Measurements from ENCODE around the gene ZSCAN1.

The ZSCAN1 gene

DNA sequence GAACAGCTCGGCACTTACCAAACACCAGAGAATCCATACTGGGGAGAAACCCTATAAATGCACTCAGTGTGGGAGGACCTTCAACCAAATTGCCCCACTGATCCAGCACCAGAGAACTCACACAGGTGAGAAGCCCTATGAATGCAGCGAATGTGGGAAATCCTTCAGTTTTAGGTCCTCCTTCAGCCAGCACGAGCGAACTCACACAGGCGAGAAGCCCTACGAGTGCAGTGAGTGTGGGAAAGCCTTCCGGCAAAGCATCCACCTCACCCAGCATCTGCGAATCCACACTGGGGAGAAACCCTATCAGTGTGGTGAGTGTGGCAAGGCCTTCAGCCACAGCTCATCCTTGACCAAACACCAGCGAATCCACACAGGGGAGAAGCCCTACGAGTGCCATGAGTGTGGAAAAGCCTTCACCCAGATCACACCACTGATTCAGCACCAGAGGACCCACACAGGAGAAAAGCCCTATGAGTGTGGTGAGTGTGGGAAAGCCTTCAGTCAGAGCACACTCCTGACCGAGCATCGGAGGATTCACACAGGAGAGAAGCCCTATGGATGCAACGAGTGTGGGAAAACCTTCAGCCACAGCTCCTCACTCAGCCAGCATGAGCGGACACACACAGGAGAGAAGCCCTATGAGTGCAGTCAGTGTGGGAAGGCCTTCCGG, 33.6 kb downstream of the ZSCAN1 start:
- Histone ChIP-seq H3K36me3 (ENCODE audit: control insufficient read depth in 1 of 2, insufficient read depth in 2 of 2, low read length in 2 of 2) (peaks cover 5 to 15% of the 10 kb centered on the region in 2 donors), H3K27ac (ENCODE audit: low read depth, low read length) (no peak overlapping the region), H3K4me3 (ENCODE audit: low read depth in 1 of 2, low read length in 2 of 2) (peak overlapping the region in 1 of 2 donors; percentile 50), H3K9me3 (ENCODE audit: control insufficient read depth in 1 of 2, low read length in 2 of 2) (peaks cover 76 to 77% of the 10 kb centered on the region in 2 donors), H3K27me3 (ENCODE audit: control insufficient read depth in 1 of 2, insufficient read depth in 2 of 2, low read length in 2 of 2) (no peaks in the 10 kb centered on the region), H3K9ac (ENCODE audit: low read depth in 1 of 2, low read length in 2 of 2) (no peak overlapping the region), H3K4me1 (ENCODE audit: control insufficient read depth in 1 of 2, insufficient read depth in 2 of 2, low read length in 2 of 2) (no peaks in the 10 kb centered on the region)

- Histone ChIP-seq H3K9ac (ENCODE audit: low read depth in 1 of 2, low read length in 2 of 2) (no peak overlapping the region), H3K36me3 (ENCODE audit: control insufficient read depth in 1 of 2, insufficient read depth in 2 of 2, low read length in 2 of 2) (peaks cover 0 to 7% of the 10 kb centered on the region in 2 donors), H3K27me3 (ENCODE audit: control insufficient read depth in 1 of 2, insufficient read depth in 2 of 2, low read length in 2 of 2) (no peaks in the 10 kb centered on the region), H3K4me3 (ENCODE audit: low read depth in 1 of 2, low read length in 2 of 2) (no peak overlapping the region), H3K9me3 (ENCODE audit: control insufficient read depth in 1 of 2, low read length in 2 of 2) (peaks cover 34 to 48% of the 10 kb centered on the region in 2 donors), H3K4me1 (ENCODE audit: control insufficient read depth in 1 of 2, insufficient read depth in 2 of 2, low read length in 2 of 2) (no peaks in the 10 kb centered on the region), H3K27ac (ENCODE audit: low read depth, low read length) (no peak overlapping the region)
Measured at GRCh38 chr19:58079792-58080191, 46.0 kb downstream of the ZSCAN1 start.

- no peaks in the 10 kb centered on the region for H3K27me3 ChIP-seq (ENCODE audit: control insufficient read depth in 1 of 2, insufficient read depth in 2 of 2, low read length in 2 of 2)
- peak overlapping the region in 1 of 2 donors; percentile 32 for H3K4me3 ChIP-seq (ENCODE audit: low read depth in 1 of 2, low read length in 2 of 2)
- H3K4me1 ChIP-seq (ENCODE audit: control insufficient read depth in 1 of 2, insufficient read depth in 2 of 2, low read length in 2 of 2): no peaks in the 10 kb centered on the region
- peaks cover 0 to 26% of the 10 kb centered on the region in 2 donors for H3K36me3 ChIP-seq (ENCODE audit: control insufficient read depth in 1 of 2, insufficient read depth in 2 of 2, low read length in 2 of 2)
- H3K27ac ChIP-seq (ENCODE audit: low read depth, low read length): no peak overlapping the region
- peaks cover 36 to 61% of the 10 kb centered on the region in 2 donors for H3K9me3 ChIP-seq (ENCODE audit: control insufficient read depth in 1 of 2, low read length in 2 of 2)
- H3K9ac ChIP-seq (ENCODE audit: low read depth in 1 of 2, low read length in 2 of 2): no peak overlapping the region
Measured at GRCh38 chr19:58083021-58083420, 49.2 kb downstream of the ZSCAN1 start.

DNA sequence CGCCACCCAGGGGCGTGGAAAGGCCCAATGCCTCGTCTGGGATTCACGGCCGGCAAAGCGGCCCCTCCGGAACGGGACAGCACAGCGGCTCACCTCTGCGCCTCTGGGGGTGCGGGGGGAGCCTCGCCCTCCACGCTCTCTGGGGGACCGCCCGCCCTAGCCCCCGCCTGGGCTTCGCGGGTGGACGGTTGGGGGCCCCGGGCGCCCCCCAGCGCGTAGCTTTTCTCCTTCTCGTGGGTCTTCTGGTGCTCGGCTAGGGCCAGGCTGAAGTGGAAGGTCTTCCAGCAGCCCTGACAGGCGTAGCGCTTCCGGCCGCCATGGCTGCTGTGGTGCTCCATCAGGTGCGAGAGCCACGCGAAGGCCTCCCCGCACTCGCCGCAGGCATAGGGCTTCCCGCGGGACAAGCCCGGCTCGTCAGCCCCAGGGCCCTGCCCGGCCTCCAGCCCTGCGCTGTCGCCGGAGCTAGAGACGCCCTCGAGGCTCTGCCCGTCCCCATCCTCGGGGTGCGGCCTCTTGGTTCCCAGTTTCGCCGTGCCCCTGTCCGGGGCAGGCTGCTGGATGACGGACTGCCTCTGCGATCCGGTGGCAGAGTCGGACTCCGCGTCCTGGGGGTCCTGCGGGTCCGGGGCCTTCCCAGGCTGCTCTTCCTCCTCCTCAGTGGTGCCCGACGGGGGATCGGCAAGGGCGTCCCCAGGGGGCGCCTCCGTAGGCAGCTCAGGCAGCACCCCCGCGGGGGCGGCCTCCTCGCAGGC, 50.9 kb downstream of the ZSCAN1 start:
- Histone ChIP-seq H3K27ac (ENCODE audit: low read depth, low read length) (no peak overlapping the region), H3K36me3 (ENCODE audit: control insufficient read depth in 1 of 2, insufficient read depth in 2 of 2, low read length in 2 of 2) (peaks cover 0 to 32% of the 10 kb centered on the region in 2 donors), H3K9me3 (ENCODE audit: control insufficient read depth in 1 of 2, low read length in 2 of 2) (peaks cover 41 to 70% of the 10 kb centered on the region in 2 donors), H3K4me3 (ENCODE audit: low read depth in 1 of 2, low read length in 2 of 2) (no peak overlapping the region), H3K9ac (ENCODE audit: low read depth in 1 of 2, low read length in 2 of 2) (no peak overlapping the region), H3K4me1 (ENCODE audit: control insufficient read depth in 1 of 2, insufficient read depth in 2 of 2, low read length in 2 of 2) (no peaks in the 10 kb centered on the region), H3K27me3 (ENCODE audit: control insufficient read depth in 1 of 2, insufficient read depth in 2 of 2, low read length in 2 of 2) (no peaks in the 10 kb centered on the region)

DNA sequence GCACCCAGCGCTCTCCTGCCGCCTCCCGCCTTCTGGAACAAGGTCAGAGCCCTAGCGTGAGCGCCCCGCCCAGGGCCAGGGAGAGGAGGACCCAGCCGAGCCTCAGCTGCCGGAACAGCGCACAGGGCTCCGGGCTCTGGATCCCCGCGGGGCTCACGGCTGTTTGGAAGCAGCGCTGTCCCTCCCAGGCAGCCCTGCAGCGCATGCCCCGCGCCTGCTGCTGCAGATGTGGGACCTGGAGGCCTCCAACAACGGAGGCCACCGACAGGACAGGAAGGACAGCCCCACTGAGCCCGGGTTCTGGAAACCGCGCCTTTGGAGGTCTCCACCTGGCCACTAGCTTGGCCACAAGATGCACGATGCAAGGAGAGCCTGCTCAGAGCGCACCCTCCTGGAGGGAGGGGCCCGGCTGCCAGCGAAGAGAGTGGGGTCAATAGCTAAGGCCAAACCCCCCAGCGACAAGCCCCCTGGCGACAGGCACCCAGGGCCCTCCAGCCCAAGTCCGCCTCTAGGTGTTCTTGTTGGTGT, 51.6 kb downstream of the ZSCAN1 start:
- Histone ChIP-seq H3K4me3 (ENCODE audit: low read depth in 1 of 2, low read length in 2 of 2) (no peak overlapping the region), H3K36me3 (ENCODE audit: control insufficient read depth in 1 of 2, insufficient read depth in 2 of 2, low read length in 2 of 2) (peaks cover 0 to 32% of the 10 kb centered on the region in 2 donors), H3K9me3 (ENCODE audit: control insufficient read depth in 1 of 2, low read length in 2 of 2) (peaks cover 37 to 68% of the 10 kb centered on the region in 2 donors), H3K9ac (ENCODE audit: low read depth in 1 of 2, low read length in 2 of 2) (no peak overlapping the region), H3K4me1 (ENCODE audit: control insufficient read depth in 1 of 2, insufficient read depth in 2 of 2, low read length in 2 of 2) (no peaks in the 10 kb centered on the region), H3K27ac (ENCODE audit: low read depth, low read length) (no peak overlapping the region), H3K27me3 (ENCODE audit: control insufficient read depth in 1 of 2, insufficient read depth in 2 of 2, low read length in 2 of 2) (no peaks in the 10 kb centered on the region)

DNA sequence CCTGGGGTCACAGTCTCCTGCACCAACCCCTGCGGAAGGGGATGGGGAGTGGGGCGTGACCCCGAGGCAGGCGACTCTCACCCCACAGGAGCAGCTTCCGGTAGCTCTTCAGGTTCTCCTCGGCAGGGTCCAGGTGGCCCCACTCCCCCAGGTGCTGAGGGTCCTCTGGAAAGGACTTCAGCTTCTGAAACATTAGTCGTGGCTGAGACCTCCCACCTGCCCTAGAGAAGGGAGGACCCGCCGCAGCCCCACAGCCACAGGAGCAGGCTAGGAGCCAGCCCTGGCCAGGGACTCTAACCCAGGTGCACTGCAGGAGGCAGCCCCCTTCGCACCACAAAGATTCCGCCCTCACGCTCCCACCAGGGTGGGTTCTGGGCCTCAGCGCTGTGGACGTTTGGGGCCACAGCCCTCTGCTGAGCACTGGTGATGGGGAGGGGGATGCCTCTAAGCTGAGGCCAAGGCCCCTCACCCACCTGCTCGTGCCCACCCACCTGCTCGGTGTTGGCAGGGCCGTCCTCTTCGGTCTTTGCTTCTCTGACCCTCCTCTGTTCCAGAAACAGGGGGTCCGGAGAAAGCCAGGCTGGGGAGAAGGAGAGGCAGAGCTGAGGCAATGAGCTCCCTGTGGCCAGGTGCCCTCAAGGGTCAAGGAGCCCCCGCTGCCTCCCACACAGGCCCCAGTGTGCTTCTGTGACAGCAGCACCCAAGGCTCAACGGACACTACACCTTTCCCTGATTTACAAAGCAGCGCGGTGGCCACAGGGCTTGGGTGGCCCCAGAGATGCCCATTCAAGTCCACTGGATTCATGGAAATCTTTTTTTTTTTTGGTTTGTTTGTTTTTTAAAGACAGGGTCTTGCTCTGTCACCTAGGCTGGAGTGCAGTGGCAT, 53.2 kb downstream of the ZSCAN1 start:
- peaks cover 29 to 63% of the 10 kb centered on the region in 2 donors for H3K9me3 ChIP-seq (ENCODE audit: control insufficient read depth in 1 of 2, low read length in 2 of 2)
- no peaks in the 10 kb centered on the region for H3K27me3 ChIP-seq (ENCODE audit: control insufficient read depth in 1 of 2, insufficient read depth in 2 of 2, low read length in 2 of 2)
- H3K4me3 ChIP-seq (ENCODE audit: low read depth in 1 of 2, low read length in 2 of 2): peak overlapping the region in 1 of 2 donors; percentile 28
- no peak overlapping the region for H3K27ac ChIP-seq (ENCODE audit: low read depth, low read length)
- peaks cover 0 to 32% of the 10 kb centered on the region in 2 donors for H3K36me3 ChIP-seq (ENCODE audit: control insufficient read depth in 1 of 2, insufficient read depth in 2 of 2, low read length in 2 of 2)
- H3K9ac ChIP-seq (ENCODE audit: low read depth in 1 of 2, low read length in 2 of 2): no peak overlapping the region
- H3K4me1 ChIP-seq (ENCODE audit: control insufficient read depth in 1 of 2, insufficient read depth in 2 of 2, low read length in 2 of 2): no peaks in the 10 kb centered on the region

DNA sequence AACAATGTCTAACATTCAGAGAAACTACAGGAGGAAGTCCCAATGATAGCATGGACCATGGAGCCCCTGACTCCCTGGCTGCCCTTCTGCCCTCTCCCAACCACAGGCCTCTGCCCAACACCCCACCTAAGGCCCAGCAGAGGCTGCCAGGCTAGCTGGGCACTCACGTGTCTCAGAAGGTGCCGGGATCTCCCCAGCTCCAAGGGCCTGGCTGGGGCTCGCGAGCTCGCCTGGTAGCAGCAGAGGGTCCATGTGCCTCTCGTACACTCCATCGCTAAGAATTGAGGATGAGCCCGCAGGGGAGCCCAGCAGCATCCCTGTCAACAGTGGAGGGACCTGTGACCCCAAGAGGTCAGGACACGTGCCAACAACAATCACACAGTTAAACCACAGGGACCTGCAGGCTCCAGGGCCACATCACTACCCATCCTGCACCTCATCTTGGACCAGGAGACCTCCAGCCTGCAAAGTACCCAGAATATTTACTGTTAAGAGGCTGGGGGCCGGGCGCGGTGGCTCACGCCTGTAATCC, 54.8 kb downstream of the ZSCAN1 start:
- Histone ChIP-seq H3K4me1 (ENCODE audit: control insufficient read depth in 1 of 2, insufficient read depth in 2 of 2, low read length in 2 of 2) (no peaks in the 10 kb centered on the region), H3K27me3 (ENCODE audit: control insufficient read depth in 1 of 2, insufficient read depth in 2 of 2, low read length in 2 of 2) (no peaks in the 10 kb centered on the region), H3K9ac (ENCODE audit: low read depth in 1 of 2, low read length in 2 of 2) (no peak overlapping the region), H3K36me3 (ENCODE audit: control insufficient read depth in 1 of 2, insufficient read depth in 2 of 2, low read length in 2 of 2) (peaks cover 0 to 32% of the 10 kb centered on the region in 2 donors), H3K4me3 (ENCODE audit: low read depth in 1 of 2, low read length in 2 of 2) (no peak overlapping the region), H3K9me3 (ENCODE audit: control insufficient read depth in 1 of 2, low read length in 2 of 2) (peaks cover 19 to 59% of the 10 kb centered on the region in 2 donors), H3K27ac (ENCODE audit: low read depth, low read length) (no peak overlapping the region)

DNA sequence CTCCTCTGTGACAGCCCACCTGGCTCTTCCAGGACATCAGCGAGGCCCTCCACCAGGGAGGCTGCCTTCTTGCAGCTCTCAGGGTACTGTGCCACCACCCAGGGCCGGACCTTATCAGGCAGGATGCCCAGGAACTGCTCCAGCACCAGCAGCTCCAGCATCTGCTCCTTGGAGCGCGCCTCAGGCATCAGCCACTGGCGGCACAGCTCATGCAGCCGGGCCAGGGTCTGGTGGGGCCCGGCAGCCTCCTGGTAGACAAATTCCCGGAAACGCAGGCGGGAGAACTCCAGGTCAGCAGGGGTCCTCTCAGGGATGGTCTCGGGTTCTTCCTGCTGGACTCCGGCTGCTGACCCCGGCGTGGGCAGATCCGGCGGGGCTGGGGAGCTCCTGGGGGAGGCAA, 56.0 kb downstream of the ZSCAN1 start:
- Histone ChIP-seq H3K9ac (ENCODE audit: low read depth in 1 of 2, low read length in 2 of 2) (no peak overlapping the region), H3K36me3 (ENCODE audit: control insufficient read depth in 1 of 2, insufficient read depth in 2 of 2, low read length in 2 of 2) (peaks cover 0 to 25% of the 10 kb centered on the region in 2 donors), H3K9me3 (ENCODE audit: control insufficient read depth in 1 of 2, low read length in 2 of 2) (peaks cover 12 to 51% of the 10 kb centered on the region in 2 donors), H3K27ac (ENCODE audit: low read depth, low read length) (no peak overlapping the region), H3K4me1 (ENCODE audit: control insufficient read depth in 1 of 2, insufficient read depth in 2 of 2, low read length in 2 of 2) (no peaks in the 10 kb centered on the region), H3K4me3 (ENCODE audit: low read depth in 1 of 2, low read length in 2 of 2) (no peak overlapping the region), H3K27me3 (ENCODE audit: control insufficient read depth in 1 of 2, insufficient read depth in 2 of 2, low read length in 2 of 2) (no peaks in the 10 kb centered on the region)

DNA sequence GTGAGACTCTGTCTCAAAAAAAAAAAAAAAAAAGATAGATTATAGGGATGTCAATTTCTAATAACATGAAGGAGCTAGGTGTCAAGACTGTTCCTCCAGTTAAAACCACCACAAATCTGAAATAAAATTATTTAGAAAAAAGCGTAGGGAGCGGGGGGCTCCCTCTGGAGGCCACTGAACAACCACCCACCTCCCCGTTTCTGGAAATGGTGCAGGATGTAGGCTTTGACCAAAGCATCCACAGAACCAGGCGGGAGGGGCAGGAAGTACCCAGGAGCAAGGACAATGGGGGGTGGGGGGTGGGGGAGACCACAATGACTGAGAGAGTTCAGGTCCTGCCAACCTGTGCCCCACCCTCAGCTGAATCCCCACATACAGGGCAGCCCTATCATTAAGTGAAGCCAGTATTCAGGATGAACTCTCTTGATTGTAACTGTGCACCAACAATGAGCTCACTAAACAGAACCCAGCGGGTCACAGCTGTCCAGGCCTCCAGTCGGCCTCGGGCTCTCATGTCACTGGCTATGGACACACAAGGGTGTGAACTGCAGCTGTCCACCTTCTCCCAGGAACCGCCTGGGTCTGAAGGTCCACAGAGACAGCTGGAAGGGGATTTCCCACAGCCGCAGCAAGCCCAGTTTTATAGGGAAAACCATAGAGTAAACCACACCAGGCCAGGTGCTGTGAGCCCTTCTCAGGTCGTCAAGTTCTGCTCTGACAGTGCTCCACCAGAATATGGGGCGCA, 57.6 kb downstream of the ZSCAN1 start:
- Histone ChIP-seq H3K9ac (ENCODE audit: low read depth in 1 of 2, low read length in 2 of 2) (no peak overlapping the region), H3K36me3 (ENCODE audit: control insufficient read depth in 1 of 2, insufficient read depth in 2 of 2, low read length in 2 of 2) (peaks cover 0 to 17% of the 10 kb centered on the region in 2 donors), H3K27me3 (ENCODE audit: control insufficient read depth in 1 of 2, insufficient read depth in 2 of 2, low read length in 2 of 2) (no peaks in the 10 kb centered on the region), H3K9me3 (ENCODE audit: control insufficient read depth in 1 of 2, low read length in 2 of 2) (peaks cover 12 to 56% of the 10 kb centered on the region in 2 donors), H3K27ac (ENCODE audit: low read depth, low read length) (no peak overlapping the region), H3K4me1 (ENCODE audit: control insufficient read depth in 1 of 2, insufficient read depth in 2 of 2, low read length in 2 of 2) (peaks cover 0 to 3% of the 10 kb centered on the region in 2 donors), H3K4me3 (ENCODE audit: low read depth in 1 of 2, low read length in 2 of 2) (no peak overlapping the region)

Measured in duodenal mucosa (tissue), 2 donors.